Placental pericyte (primary cell): ENCODE measurements around the gene PARM1. TPM values are rescaled to one million over a fixed set of nuclear protein-coding genes. Genes with fewer than 3 reads are reported as not detected.

Experiments used
- total RNA-seq: library from RNA; depleted of rRNA; stranded (reverse); fragments of >200 nt; gene quantifications from 2 replicates; pipeline ENCODE4 v1.2.3, GENCODE V29; 2012

Gene PARM1
- 3.7 and 12.9 TPM in 2 replicates for total RNA-seq

GRCh38 chr4:74932832-74933561 is at the start of gene PARM1:
Gene PARM1 (plus strand): TSS chr4:74933116. CDS start chr4:74933328, 212 bp downstream.

Other genes with a start within 250 kb of the PARM1 start
- 0.14 TPM in 1 of 2 replicates, not detected in the other for gene BTC, start 138.6 kb upstream of the PARM1 start, total RNA-seq